Thymus (tissue), 14 donors: ENCODE measurements around the gene MRPL54. TPM values are rescaled to one million over a fixed set of nuclear protein-coding genes. Genes with fewer than 3 reads are reported as not detected.
A peak's percentile ranks its signal among the peaks of the same experiment; 100 is the strongest.

Experiments used
- DNase-seq, 9 donors: peaks; one replicate each; pipeline ENCODE4 v3.0.0-alpha.2; 2013; ENCODE audit warnings: low spot score in 9 of 9, low read depth in 6 of 9, missing footprints in 1 of 9
- H3K27ac ChIP-seq, 2 donors: one replicate each; pipeline ENCODE4 v1.5.1; 2013; ENCODE audit warnings: control low read depth in 1 of 2, low read depth in 1 of 2, low read length in 1 of 2, mild to moderate bottlenecking in 1 of 2, moderate library complexity in 1 of 2
- H3K27me3 ChIP-seq, 2 donors: one replicate each; pipeline ENCODE4 v1.5.1; 2013; ENCODE audit warnings: low read length in 1 of 2; ENCODE audit not compliant: control insufficient read depth in 2 of 2, insufficient read depth in 1 of 2
- H3K36me3 ChIP-seq, 2 donors: one replicate each; pipeline ENCODE4 v1.5.1; 2013; ENCODE audit warnings: low read length in 1 of 2, mild to moderate bottlenecking in 1 of 2, moderate library complexity in 1 of 2; ENCODE audit not compliant: control insufficient read depth in 2 of 2, insufficient read depth in 2 of 2
- H3K4me1 ChIP-seq, 2 donors: one replicate each; pipeline ENCODE4 v1.5.1; 2013; ENCODE audit warnings: low read length in 2 of 2; ENCODE audit not compliant: control insufficient read depth in 2 of 2, insufficient read depth in 2 of 2
- H3K4me3 ChIP-seq, 2 donors: one replicate each; pipeline ENCODE4 v1.5.1; 2013; ENCODE audit warnings: low read length in 2 of 2, control low read depth in 1 of 2, mild to moderate bottlenecking in 1 of 2
- H3K9me3 ChIP-seq, 2 donors: one replicate each; pipeline ENCODE4 v1.5.1; 2013; ENCODE audit warnings: low read length in 1 of 2, mild to moderate bottlenecking in 1 of 2; ENCODE audit not compliant: control insufficient read depth in 2 of 2, insufficient read depth in 1 of 2
- WGBS: extraction: QIAGEN DNeasy Blood & Tissue Kit; methylation state at CpG from one replicate; pipeline ENCODE4 v1.1.7; 2013; 5-methylcytosine and 5-hydroxymethylcytosine counted together
- long read RNA-seq, 10 donors: transcript quantifications; one replicate each; lab custom pipeline, GENCODE V29; 2026
- polyA plus RNA-seq: library from polyadenylated mRNA; stranded (reverse); fragments of 200-250 nt; gene quantifications from one replicate; pipeline ENCODE4 v1.2.3, GENCODE V29; 2013
- total RNA-seq: library from RNA; stranded (reverse); fragments of 120-200 nt; gene quantifications from one replicate; pipeline ENCODE4 v1.2.4, GENCODE V29; 2013
- donor health status: healthy.

Gene MRPL54
- total RNA-seq (138 TPM), polyA plus RNA-seq (95.9 TPM)
- long read RNA-seq, donor 1, transcript MRPL54-201 (3 exons, 626 nt), result major isoform, 7 of 7 reads
- long read RNA-seq, donor 1, partial matches to known transcripts, result 0 of 7 reads
- long read RNA-seq, donor 1, other reads (novel, unspliced or antisense), result 0 of 7 reads
- long read RNA-seq, donor 2, transcript MRPL54-201 (3 exons, 626 nt), result major isoform, 69 of 69 reads
- long read RNA-seq, donor 2, partial matches to known transcripts, result 0 of 69 reads
- long read RNA-seq, donor 2, other reads (novel, unspliced or antisense), result 0 of 69 reads
- long read RNA-seq, donor 3, transcript MRPL54-201 (3 exons, 626 nt), result major isoform, 66 of 71 reads
- long read RNA-seq, donor 3, partial matches to known transcripts, result 5 of 71 reads
- long read RNA-seq, donor 3, other reads (novel, unspliced or antisense), result 0 of 71 reads
- long read RNA-seq, donor 4, transcript MRPL54-201 (3 exons, 626 nt), result major isoform, 16 of 16 reads
- long read RNA-seq, donor 4, partial matches to known transcripts, result 0 of 16 reads
- long read RNA-seq, donor 4, other reads (novel, unspliced or antisense), result 0 of 16 reads
- long read RNA-seq, donor 5, transcript MRPL54-201 (3 exons, 626 nt), result major isoform, 79 of 91 reads
- long read RNA-seq, donor 5, partial matches to known transcripts, result 12 of 91 reads
- long read RNA-seq, donor 5, other reads (novel, unspliced or antisense), result 0 of 91 reads
- long read RNA-seq, donor 6, transcript MRPL54-201 (3 exons, 626 nt), result major isoform, 37 of 37 reads
- long read RNA-seq, donor 6, partial matches to known transcripts, result 0 of 37 reads
- long read RNA-seq, donor 6, other reads (novel, unspliced or antisense), result 0 of 37 reads
- long read RNA-seq, donor 7, transcript MRPL54-201 (3 exons, 626 nt), result major isoform, 27 of 27 reads
- long read RNA-seq, donor 7, partial matches to known transcripts, result 0 of 27 reads
- long read RNA-seq, donor 7, other reads (novel, unspliced or antisense), result 0 of 27 reads
- long read RNA-seq, donor 8, transcript MRPL54-201 (3 exons, 626 nt), result major isoform, 9 of 9 reads
- long read RNA-seq, donor 8, partial matches to known transcripts, result 0 of 9 reads
- long read RNA-seq, donor 8, other reads (novel, unspliced or antisense), result 0 of 9 reads
- long read RNA-seq, donor 9, transcript MRPL54-201 (3 exons, 626 nt), result major isoform, 30 of 30 reads
- long read RNA-seq, donor 9, partial matches to known transcripts, result 0 of 30 reads
- long read RNA-seq, donor 9, other reads (novel, unspliced or antisense), result 0 of 30 reads
- long read RNA-seq, donor 10, transcript MRPL54-201 (3 exons, 626 nt), result major isoform, 26 of 26 reads
- long read RNA-seq, donor 10, partial matches to known transcripts, result 0 of 26 reads
- long read RNA-seq, donor 10, other reads (novel, unspliced or antisense), result 0 of 26 reads

DNA sequence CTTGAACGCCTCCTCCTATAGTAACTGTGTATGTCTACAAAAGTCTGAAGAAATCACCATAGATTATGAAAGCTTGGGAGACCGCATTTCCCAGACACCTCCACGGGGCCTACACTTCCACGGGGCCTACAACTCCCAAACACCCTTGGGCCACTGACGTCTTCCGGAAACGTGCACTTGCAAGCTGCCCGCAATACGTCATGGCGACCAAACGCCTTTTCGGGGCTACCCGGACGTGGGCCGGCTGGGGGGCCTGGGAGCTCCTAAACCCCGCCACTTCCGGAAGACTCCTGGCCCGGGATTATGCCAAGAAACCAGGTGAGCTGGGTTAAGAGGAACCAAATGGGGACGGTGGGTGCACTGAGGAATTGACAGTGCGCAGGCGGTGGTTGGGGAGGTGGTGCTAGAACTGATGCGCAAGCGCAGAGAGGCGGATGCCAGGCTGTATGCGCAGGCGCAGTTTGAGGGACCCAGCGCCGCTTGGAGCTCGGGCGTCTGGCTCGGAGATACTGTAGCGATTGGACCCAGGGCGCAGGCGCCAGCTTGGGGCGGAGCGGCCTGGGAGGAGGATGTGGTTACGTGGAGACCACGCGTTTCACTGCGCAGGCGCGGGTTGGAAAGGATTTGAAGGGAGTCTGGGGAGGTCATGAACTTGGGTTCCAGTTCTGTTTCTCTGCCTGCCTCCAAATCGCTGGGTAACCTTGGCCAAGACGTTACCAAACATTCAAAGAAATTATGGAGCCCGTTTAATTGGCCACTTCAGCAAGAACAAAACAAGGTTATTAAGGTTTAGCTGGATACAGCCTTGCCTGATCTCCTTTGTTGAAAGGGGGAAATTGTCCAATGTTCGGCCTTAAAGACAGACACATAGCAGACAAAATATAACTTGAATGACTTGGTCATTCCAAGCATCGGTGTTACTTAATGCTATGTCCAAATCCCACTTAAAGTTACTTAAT lies at the start of gene MRPL54:
Gene MRPL54, plus strand, starts transcription at position 182 of the 959 bp plus-strand sequence. Its CDS starts 19 bp downstream, at position 201.
- peaks cover 11 to 18% of the 10 kb centered on the region in 2 donors for H3K4me1 ChIP-seq
- H3K4me3 ChIP-seq, result peak within 1 kb of the TSS; percentile 96 to 99
- DNase-seq, result peak; percentile 99 to 100 (median 100)
- H3K9me3 ChIP-seq, result no peaks in the 10 kb centered on the region
- 4% methylated on average over 47 of the region's 47 CpGs for WGBS
- H3K27me3 ChIP-seq, result no peaks in the 10 kb centered on the region
- H3K36me3 ChIP-seq, result peaks cover 33 to 35% of the 10 kb centered on the region in 2 donors
- peak within 1 kb of the TSS; percentile 99 to 100 for H3K27ac ChIP-seq

DNA sequence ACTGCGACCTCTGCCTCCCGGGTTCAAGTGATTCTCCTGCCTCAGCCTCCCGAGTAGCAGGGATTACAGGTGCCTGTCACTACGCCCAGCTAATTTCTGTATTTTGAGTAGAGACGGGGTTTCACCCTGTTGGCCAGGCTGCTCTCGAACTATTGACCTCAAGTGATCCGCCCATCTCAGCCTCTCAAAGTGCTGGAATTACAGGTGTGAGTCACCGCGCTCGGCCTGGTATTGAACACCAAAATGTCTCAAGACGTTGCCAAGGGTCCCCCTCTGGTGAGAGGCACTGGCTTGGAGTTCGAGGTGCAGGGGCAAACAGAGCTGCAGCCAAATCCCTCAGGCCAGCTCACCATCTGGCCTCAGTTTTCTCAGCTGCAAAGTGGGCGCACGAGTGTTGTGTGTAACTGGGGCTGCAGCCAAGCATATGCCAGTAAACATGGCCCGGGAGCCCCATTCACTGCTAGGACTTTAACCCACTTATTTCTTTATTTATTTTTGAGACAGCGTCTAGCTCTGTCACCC lies 46.3 kb upstream of the MRPL54 start:
- no peak for DNase-seq
- Histone ChIP-seq H3K36me3 (no peaks in the 10 kb centered on the region), H3K4me1 (peaks cover 0 to 4% of the 10 kb centered on the region in 2 donors), H3K4me3 (no peak overlapping the region), H3K27me3 (peaks cover 12 to 39% of the 10 kb centered on the region in 2 donors), H3K9me3 (peaks cover 0 to 5% of the 10 kb centered on the region in 2 donors), H3K27ac (no peak overlapping the region)
- 93% methylated on average over 16 of the region's 16 CpGs for WGBS

DNA sequence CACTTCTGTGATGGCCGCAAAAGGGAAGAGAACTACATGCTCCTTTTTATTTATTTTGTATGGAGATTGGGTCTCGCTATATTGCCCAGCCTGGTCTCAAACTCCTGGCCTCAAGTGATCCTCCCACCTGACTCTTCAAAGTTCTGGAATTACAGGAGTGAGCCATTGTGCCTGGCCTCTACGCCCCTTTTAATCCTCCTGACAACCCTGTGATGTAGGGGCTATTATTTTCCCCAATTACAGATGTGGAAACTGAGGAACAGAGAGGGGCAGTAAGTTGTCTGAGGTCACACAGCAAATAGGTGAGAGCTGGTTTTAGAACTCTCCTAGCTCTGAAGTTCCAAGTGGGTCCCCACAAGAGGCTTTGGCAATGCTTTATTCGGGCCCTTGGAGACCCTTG lies 42.6 kb upstream of the MRPL54 start:
- DNase-seq, result no peak
- H3K36me3 ChIP-seq, result no peaks in the 10 kb centered on the region
- H3K9me3 ChIP-seq, result peaks cover 3 to 20% of the 10 kb centered on the region in 2 donors
- no peak overlapping the region for H3K27ac ChIP-seq
- 90% methylated on average over 4 of the region's 4 CpGs for WGBS
- no peak overlapping the region for H3K4me3 ChIP-seq
- H3K27me3 ChIP-seq, result peaks cover 34 to 59% of the 10 kb centered on the region in 2 donors
- peaks cover 0 to 10% of the 10 kb centered on the region in 2 donors for H3K4me1 ChIP-seq

DNA sequence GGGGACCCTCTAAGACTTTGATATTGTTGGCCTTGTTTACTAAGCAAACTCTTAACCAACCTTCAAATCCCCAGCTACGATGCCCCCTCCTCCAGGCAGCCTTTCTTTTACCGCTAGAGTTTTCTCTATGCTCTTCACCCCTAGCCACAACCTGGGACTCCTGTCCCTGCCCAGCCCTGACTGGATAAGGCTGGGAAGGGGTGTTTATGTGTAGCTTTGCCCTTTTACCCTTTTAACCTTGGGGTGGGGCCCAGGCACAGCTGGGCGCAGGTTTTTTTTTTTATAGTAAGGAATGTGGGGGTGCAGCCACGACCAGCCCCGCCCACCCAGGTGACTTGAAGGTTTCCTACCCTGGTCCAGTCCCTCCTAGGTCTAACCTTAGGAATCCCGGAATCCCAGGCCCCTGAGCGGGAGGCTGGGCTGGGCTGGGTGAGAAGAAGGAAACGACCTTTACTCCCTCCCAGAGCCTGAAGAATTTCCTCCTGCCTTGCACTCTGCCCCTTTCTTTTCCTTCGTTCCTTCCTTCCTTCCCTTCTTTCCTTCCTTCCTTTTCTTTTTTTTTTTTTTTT lies 42.0 kb upstream of the MRPL54 start:
- Histone ChIP-seq H3K36me3 (no peaks in the 10 kb centered on the region), H3K9me3 (peaks cover 3 to 20% of the 10 kb centered on the region in 2 donors), H3K4me3 (no peak overlapping the region), H3K27me3 (peaks cover 34 to 65% of the 10 kb centered on the region in 2 donors), H3K27ac (no peak overlapping the region), H3K4me1 (peaks cover 0 to 10% of the 10 kb centered on the region in 2 donors)
- WGBS, result 33% methylated on average over 9 of the region's 9 CpGs
- no peak for DNase-seq

DNA sequence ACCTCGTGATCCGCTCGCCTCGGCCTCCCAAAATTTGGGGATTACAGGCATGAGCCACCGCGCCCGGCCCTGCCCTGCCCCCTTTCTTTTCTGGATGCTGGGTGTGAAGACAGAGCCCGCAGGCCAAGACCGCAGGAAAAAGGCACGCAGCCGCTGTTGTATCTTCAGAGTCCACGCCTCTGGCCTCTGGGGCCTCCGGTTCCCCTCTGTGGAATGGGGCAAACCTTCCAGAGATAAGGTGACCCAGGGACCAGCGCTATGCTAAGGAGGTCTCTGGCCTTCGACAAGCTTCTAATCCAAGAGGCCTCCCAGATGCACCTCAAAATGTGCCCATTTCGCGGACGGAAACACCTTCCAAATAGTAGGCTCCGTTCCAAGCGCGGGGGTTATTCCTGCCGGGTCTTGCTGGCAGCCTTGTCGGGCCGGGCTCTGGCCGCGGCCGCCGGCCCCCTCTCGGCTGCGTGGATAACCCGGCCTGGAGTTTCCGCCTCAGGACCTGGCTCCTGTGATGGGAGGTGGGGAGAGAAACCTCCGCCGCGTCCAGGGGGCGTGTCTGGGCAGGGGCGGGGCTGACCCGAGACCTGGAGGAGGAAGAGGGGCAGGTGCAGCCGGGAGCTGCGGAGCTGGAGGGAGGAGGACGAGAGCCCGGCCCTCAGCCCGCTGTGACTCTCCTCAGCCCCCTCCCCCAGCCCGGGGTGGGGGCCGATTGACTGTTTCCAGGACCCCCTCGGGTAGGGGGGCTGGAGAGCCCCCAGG lies 41.2 kb upstream of the MRPL54 start:
- WGBS, result 23% methylated on average over 46 of the region's 46 CpGs
- Histone ChIP-seq H3K4me1 (peaks cover 0 to 10% of the 10 kb centered on the region in 2 donors), H3K9me3 (peaks cover 4 to 20% of the 10 kb centered on the region in 2 donors), H3K4me3 (no peak overlapping the region), H3K27me3 (peaks cover 36 to 74% of the 10 kb centered on the region in 2 donors), H3K36me3 (no peaks in the 10 kb centered on the region), H3K27ac (no peak overlapping the region)
- DNase-seq, result peak; percentile 42 to 84 (median 63)

DNA sequence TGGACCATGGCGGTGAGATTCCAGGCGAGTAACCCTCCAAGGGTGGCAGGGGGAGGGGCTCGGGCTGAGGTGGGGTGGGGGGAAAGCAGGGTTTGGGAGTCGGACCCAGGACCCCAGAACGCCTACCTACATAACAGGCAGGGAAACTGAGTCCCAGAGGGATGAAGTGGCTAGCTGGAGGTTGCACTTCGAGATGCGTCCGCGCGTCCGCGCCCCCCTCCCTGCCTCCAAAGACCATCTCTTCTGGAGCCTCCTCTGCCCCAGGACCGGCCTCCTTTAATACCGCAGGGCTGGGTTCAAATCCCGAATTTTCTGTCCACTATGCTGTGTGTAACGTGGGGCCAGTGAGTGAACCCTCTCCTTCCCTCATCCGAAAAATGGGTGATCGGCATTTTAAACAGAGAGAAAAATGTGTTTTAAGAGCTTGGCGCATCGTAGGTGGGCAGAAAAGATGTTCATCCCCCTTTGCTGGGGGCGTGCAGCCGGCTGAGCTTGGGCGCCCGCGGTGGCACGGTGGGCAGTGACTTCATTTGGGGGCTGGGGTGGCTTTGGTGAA lies 40.5 kb upstream of the MRPL54 start:
- Histone ChIP-seq H3K27ac (no peak overlapping the region), H3K27me3 (peaks cover 36 to 75% of the 10 kb centered on the region in 2 donors), H3K9me3 (peaks cover 4 to 20% of the 10 kb centered on the region in 2 donors), H3K36me3 (no peaks in the 10 kb centered on the region), H3K4me1 (peaks cover 0 to 10% of the 10 kb centered on the region in 2 donors), H3K4me3 (no peak overlapping the region)
- 7% methylated on average over 26 of the region's 26 CpGs for WGBS
- DNase-seq, result no peak
